ENCODE data around the gene CEND1.
A peak's percentile ranks its signal among the peaks of the same experiment; 100 is the strongest.

The CEND1 gene

GRCh38 chr11:760236-760635 lies 29.7 kb downstream of the CEND1 start:
- no peaks in the 10 kb centered on the region for H3K9me3 ChIP-seq (ENCODE audit: control insufficient read depth, insufficient read depth, low read length)
- H3K27ac ChIP-seq (ENCODE audit: low read depth, low read length), result no peak overlapping the region
- no peak overlapping the region for H3K4me2 ChIP-seq (ENCODE audit: low read length)
- H3F3A ChIP-seq (ENCODE audit: control insufficient read depth, insufficient read depth), result peaks cover 4% of the 10 kb centered on the region
- no peaks in the 10 kb centered on the region for H3K9me2 ChIP-seq (replicated peaks; ENCODE audit: control insufficient read depth, low read length)
- H3K27me3 ChIP-seq (ENCODE audit: control insufficient read depth, low read length), result no peaks in the 10 kb centered on the region
- H4K20me1 ChIP-seq (ENCODE audit: control insufficient read depth, insufficient read depth, low read depth, low read length), result 0 out of 2 replicates have a peak, but pooled peaks cover 4% of the 10 kb centered on the region
- H3K36me3 ChIP-seq (ENCODE audit: control insufficient read depth, low read length), result peaks cover 62% of the 10 kb centered on the region
- H3K79me2 ChIP-seq (ENCODE audit: control insufficient read depth, low read length), result peaks cover 14% of the 10 kb centered on the region
- no peak overlapping the region for H3K4me3 ChIP-seq (ENCODE audit: low read length)
- H3K4me1 ChIP-seq (ENCODE audit: control insufficient read depth, low read length), result no peaks in the 10 kb centered on the region
- no peak for TF ChIP-seq EZH2phosphoT487 (IDR thresholded peaks at IDR 0.05; ENCODE audit: borderline replicate concordance, low read length)
- TF ChIP-seq, protein P1, sequence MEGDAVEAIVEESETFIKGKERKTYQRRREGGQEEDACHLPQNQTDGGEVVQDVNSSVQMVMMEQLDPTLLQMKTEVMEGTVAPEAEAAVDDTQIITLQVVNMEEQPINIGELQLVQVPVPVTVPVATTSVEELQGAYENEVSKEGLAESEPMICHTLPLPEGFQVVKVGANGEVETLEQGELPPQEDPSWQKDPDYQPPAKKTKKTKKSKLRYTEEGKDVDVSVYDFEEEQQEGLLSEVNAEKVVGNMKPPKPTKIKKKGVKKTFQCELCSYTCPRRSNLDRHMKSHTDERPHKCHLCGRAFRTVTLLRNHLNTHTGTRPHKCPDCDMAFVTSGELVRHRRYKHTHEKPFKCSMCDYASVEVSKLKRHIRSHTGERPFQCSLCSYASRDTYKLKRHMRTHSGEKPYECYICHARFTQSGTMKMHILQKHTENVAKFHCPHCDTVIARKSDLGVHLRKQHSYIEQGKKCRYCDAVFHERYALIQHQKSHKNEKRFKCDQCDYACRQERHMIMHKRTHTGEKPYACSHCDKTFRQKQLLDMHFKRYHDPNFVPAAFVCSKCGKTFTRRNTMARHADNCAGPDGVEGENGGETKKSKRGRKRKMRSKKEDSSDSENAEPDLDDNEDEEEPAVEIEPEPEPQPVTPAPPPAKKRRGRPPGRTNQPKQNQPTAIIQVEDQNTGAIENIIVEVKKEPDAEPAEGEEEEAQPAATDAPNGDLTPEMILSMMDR (IDR thresholded peaks at IDR 0.05; ENCODE audit: low read depth, low read length, poor library complexity, severe bottlenecking), result no peak

GRCh38 chr11:749731-750130 lies 40.2 kb downstream of the CEND1 start:
- peaks cover 3% of the 10 kb centered on the region; the same call in 1 of the 2 replicates for H4K20me1 ChIP-seq (ENCODE audit: control insufficient read depth, insufficient read depth, low read depth, low read length)
- no peaks in the 10 kb centered on the region for H3K9me2 ChIP-seq (replicated peaks; ENCODE audit: control insufficient read depth, low read length)
- H3K4me3 ChIP-seq (ENCODE audit: low read length), result no peak overlapping the region
- H3F3A ChIP-seq (ENCODE audit: control insufficient read depth, insufficient read depth), result peaks cover 4% of the 10 kb centered on the region
- H3K4me2 ChIP-seq (ENCODE audit: low read length), result no peak overlapping the region
- peaks cover 72% of the 10 kb centered on the region for H3K79me2 ChIP-seq (ENCODE audit: control insufficient read depth, low read length)
- no peaks in the 10 kb centered on the region for H3K9me3 ChIP-seq (ENCODE audit: control insufficient read depth, insufficient read depth, low read length)
- TF ChIP-seq EZH2phosphoT487 (IDR thresholded peaks at IDR 0.05; ENCODE audit: borderline replicate concordance, low read length), result no peak
- TF ChIP-seq, protein P1 (IDR thresholded peaks at IDR 0.05; ENCODE audit: low read depth, low read length, poor library complexity, severe bottlenecking), result no peak
- H3K27ac ChIP-seq (ENCODE audit: low read depth, low read length), result no peak overlapping the region
- H3K36me3 ChIP-seq (ENCODE audit: control insufficient read depth, low read length), result peaks cover 14% of the 10 kb centered on the region
- H3K4me1 ChIP-seq (ENCODE audit: control insufficient read depth, low read length), result peaks cover 24% of the 10 kb centered on the region
- H3K27me3 ChIP-seq (ENCODE audit: control insufficient read depth, low read length), result no peaks in the 10 kb centered on the region

DNA sequence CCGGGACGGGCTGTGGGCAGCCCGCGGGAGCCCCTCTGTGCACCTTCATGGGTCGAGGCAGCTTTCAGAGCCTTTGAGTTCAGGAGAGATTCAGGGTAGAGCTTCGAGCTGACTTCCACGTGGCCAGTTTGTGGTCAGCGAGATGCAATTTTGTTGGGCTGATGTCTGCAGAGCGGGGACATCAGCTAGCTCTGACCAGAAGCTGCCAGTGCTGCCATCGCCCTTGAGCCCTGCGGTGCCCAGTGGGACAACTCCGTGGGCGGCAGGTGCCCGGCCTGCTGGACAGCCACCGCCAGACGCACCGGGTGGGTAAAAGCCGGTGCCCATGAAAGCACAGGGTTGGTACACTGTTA lies 41.9 kb downstream of the CEND1 start:
- peak overlapping the region; percentile 82 for H3K4me2 ChIP-seq (ENCODE audit: low read length)
- H3K4me1 ChIP-seq (ENCODE audit: control insufficient read depth, low read length), result peaks cover 24% of the 10 kb centered on the region
- H3K9me3 ChIP-seq (ENCODE audit: control insufficient read depth, insufficient read depth, low read length), result no peaks in the 10 kb centered on the region
- peak overlapping the region; percentile 14 for H3K27ac ChIP-seq (ENCODE audit: low read depth, low read length)
- peaks cover 14% of the 10 kb centered on the region for H3K36me3 ChIP-seq (ENCODE audit: control insufficient read depth, low read length)
- H4K20me1 ChIP-seq (ENCODE audit: control insufficient read depth, insufficient read depth, low read depth, low read length), result peaks cover 3% of the 10 kb centered on the region; the same call in 1 of the 2 replicates
- peaks cover 56% of the 10 kb centered on the region for H3K79me2 ChIP-seq (ENCODE audit: control insufficient read depth, low read length)
- no peaks in the 10 kb centered on the region for H3K27me3 ChIP-seq (ENCODE audit: control insufficient read depth, low read length)
- TF ChIP-seq, protein P1 (IDR thresholded peaks at IDR 0.05; ENCODE audit: low read depth, low read length, poor library complexity, severe bottlenecking), result no peak
- H3F3A ChIP-seq (ENCODE audit: control insufficient read depth, insufficient read depth), result peaks cover 4% of the 10 kb centered on the region
- H3K4me3 ChIP-seq (ENCODE audit: low read length), result peak overlapping the region; percentile 84
- no peaks in the 10 kb centered on the region for H3K9me2 ChIP-seq (replicated peaks; ENCODE audit: control insufficient read depth, low read length)

Data from DOHH2 (cell line).